GM18861 (cell line): ENCODE measurements around the gene TMEM165.
"Not testable (repeated sequence)": the region's sequence is repeated elsewhere in the genome, so short reads cannot be mapped to it uniquely, and the experiment has no call there.

Source experiments
- ATAC-seq: cut with Tn5 transposase; IDR thresholded peaks from one replicate; pipeline ENCODE4 v1.9.1; 2021; ENCODE audit not compliant: unreplicated experiment

Gene TMEM165

GRCh38 chr4:55395529-55396307 lies at the start of gene TMEM165:
TMEM165 (plus strand) TSS chr4:55395957; CDS start chr4:55396190, 233 bp downstream.
- ATAC-seq = peak; percentile 77

- peak; percentile 92 for ATAC-seq
Observed at GRCh38 chr4:55345980-55346850, 49.5 kb upstream of the TMEM165 start, which contains the start of gene SRD5A3. SRD5A3 (plus strand) TSS chr4:55346242; CDS start chr4:55346337, 95 bp downstream.

GRCh38 chr4:55346851-55347255 lies 48.9 kb upstream of the TMEM165 start:
- peak; percentile 0 for ATAC-seq

GRCh38 chr4:55347610-55348228 lies 48.0 kb upstream of the TMEM165 start:
- ATAC-seq = no peak

GRCh38 chr4:55348466-55348865 lies 47.3 kb upstream of the TMEM165 start:
- no peak for ATAC-seq

- not testable (repeated sequence) for ATAC-seq
Observed at GRCh38 chr4:55350870-55351269, 44.9 kb upstream of the TMEM165 start.

GRCh38 chr4:55351824-55352223 lies 43.9 kb upstream of the TMEM165 start:
- no peak for ATAC-seq

GRCh38 chr4:55352726-55353125 lies 43.0 kb upstream of the TMEM165 start:
- ATAC-seq = no peak

GRCh38 chr4:55353228-55353747 lies 42.5 kb upstream of the TMEM165 start:
- ATAC-seq = not testable (repeated sequence)

- ATAC-seq = no peak
Observed at GRCh38 chr4:55354648-55355047, 41.1 kb upstream of the TMEM165 start.

GRCh38 chr4:55355555-55355954 lies 40.2 kb upstream of the TMEM165 start:
- ATAC-seq = no peak

GRCh38 chr4:55356991-55357461 lies 38.7 kb upstream of the TMEM165 start:
- no peak for ATAC-seq

- no peak for ATAC-seq
Observed at GRCh38 chr4:55358246-55358645, 37.5 kb upstream of the TMEM165 start.

- ATAC-seq = peak; percentile 88
Observed at GRCh38 chr4:55358668-55359067, 37.1 kb upstream of the TMEM165 start.

GRCh38 chr4:55359397-55359916 lies 36.3 kb upstream of the TMEM165 start:
- ATAC-seq = no peak

GRCh38 chr4:55362938-55363337 lies 32.8 kb upstream of the TMEM165 start:
- not testable (repeated sequence) for ATAC-seq

GRCh38 chr4:55363691-55364351 lies 31.9 kb upstream of the TMEM165 start:
- no peak for ATAC-seq

- no peak for ATAC-seq
Observed at GRCh38 chr4:55364691-55365344, 30.9 kb upstream of the TMEM165 start.

GRCh38 chr4:55365345-55365728 lies 30.4 kb upstream of the TMEM165 start:
- no peak for ATAC-seq

GRCh38 chr4:55366621-55367020 lies 29.1 kb upstream of the TMEM165 start:
- ATAC-seq = no peak
